Transverse colon (tissue), 4 donors: ENCODE results near the gene TMEM47. TPM values are rescaled to one million over a fixed set of nuclear protein-coding genes. Genes with fewer than 3 reads are reported as not detected.
A peak's percentile ranks its signal among the peaks of the same experiment; 100 is the strongest.

Experiments used
- DNase-seq: peaks from one replicate; pipeline ENCODE4 v3.0.0-alpha.2; 2019
- H3K27ac ChIP-seq, 4 donors: fragments of 200-600 bp; sonication (generic); 2 replicates each; pipeline ENCODE4 v1.5.1; 2016 to 2018; ENCODE audit warnings: inconsistent platforms in 4 of 4
- H3K27me3 ChIP-seq: fragments of 200-600 bp; sonication (generic); 2 replicates; pipeline ENCODE4 v1.5.1; 2017; ENCODE audit warnings: inconsistent platforms
- H3K36me3 ChIP-seq, 4 donors: fragments of 200-600 bp; sonication (generic); 2 replicates each; pipeline ENCODE4 v1.5.1; 2017 to 2019; ENCODE audit warnings: inconsistent platforms in 4 of 4
- H3K4me1 ChIP-seq, 4 donors: fragments of 200-600 bp; sonication (generic); 2 replicates each; pipeline ENCODE4 v1.5.1; 2017 to 2020; ENCODE audit warnings: inconsistent platforms in 4 of 4
- H3K4me3 ChIP-seq, 4 donors: fragments of 200-600 bp; sonication (generic); 1 replicate in 1 of 4; 2 replicates in 3 of 4; pipeline versions ENCODE4 v1.5.1 to v1.6.1; 2017 to 2019; ENCODE audit warnings: inconsistent platforms in 4 of 4
- H3K9me3 ChIP-seq, 2 donors: fragments of 200-600 bp; sonication (generic); 2 replicates each; pipeline ENCODE4 v1.5.1; 2017 to 2019; ENCODE audit warnings: inconsistent platforms in 2 of 2
- CTCF ChIP-seq, 5 experiments: fragments of 200-600 bp in 3 of 5; fragments of 450-650 bp in 2 of 5; sonication (generic) in 3 of 5; IDR thresholded peaks; 1 replicate in 2 of 5; 2 replicates in 3 of 5; pipeline ENCODE4 v1.5.1; 2016 to 2017; ENCODE audit warnings: antibody characterized with exemption in 5 of 5, inconsistent platforms in 3 of 5, mild to moderate bottlenecking in 2 of 5, moderate library complexity in 1 of 5
- EP300 ChIP-seq: sonication (generic); formaldehyde crosslinking; IDR thresholded peaks from one replicate; pipeline ENCODE4 v1.6.1; 2017; ENCODE audit warnings: antibody characterized with exemption, low read depth
- WGBS, 2 donors: methylation state at CpG; one replicate each; pipeline ENCODE4 v1.1.5; 2018; ENCODE audit warnings: low coverage in 1 of 2; 5-methylcytosine and 5-hydroxymethylcytosine counted together
- in situ Hi-C, 4 donors: fragments of 200-750 bp; cut with MboI; loops; one replicate each; pipeline versions ENCODE4 v1.15.0 to v1.15.1; 2017; ENCODE audit warnings: low sequenced_read_pairs in 3 of 4, low pct_ligation_motif_present in 1 of 4, low pct_unique_long_range_greater_than_20kb in 1 of 4
- intact Hi-C: fragments of 100-400 bp; cut with DNase I; formaldehyde crosslinking; loops from one replicate; pipeline ENCODE4 v1.15.1; 2023; ENCODE audit warnings: low total_unique reads
- total RNA-seq, 4 donors: library from RNA; depleted of rRNA; stranded (reverse); fragments of >200 nt; gene quantifications; one replicate each; pipeline ENCODE4 v1.1.0, GENCODE V29; 2016

TMEM47 gene
- total RNA-seq, 4 donors from 2014 or later, result 14.9 to 20.8 (median 16.2) TPM

- intact Hi-C loops (no loop called here), in situ Hi-C loops (no loop called here)
- no peak for DNase-seq
- TF ChIP-seq CTCF (IDR thresholded peaks at IDR 0.05), result peak in 2 of 5 experiments; percentile 11 to 24
- TF ChIP-seq EP300, result no peak
- 0 to 2% methylated on average over 2 of the region's 2 CpGs for WGBS, 2 donors
- no peaks in the 10 kb centered on the region for H3K4me1 ChIP-seq
- H3K27me3 ChIP-seq, result no peaks in the 10 kb centered on the region
- H3K36me3 ChIP-seq, result no peaks in the 10 kb centered on the region
- H3K4me3 ChIP-seq, result no peak overlapping the region
- H3K27ac ChIP-seq, result no peak overlapping the region
- H3K9me3 ChIP-seq, result no peaks in the 10 kb centered on the region
Observed at GRCh38 chrX:34578237-34578636, 78.8 kb downstream of the TMEM47 start.
